H1 (cell line): ENCODE measurements around the gene MYOCOS.

Experiments
- BRCA1 ChIP-seq: IDR thresholded peaks from 2 replicates; pipeline ENCODE4 v1.6.1; 2012; ENCODE audit warnings: low read depth, low read length, improper control_type of control experiment
- CEBPB ChIP-seq: IDR thresholded peaks from 2 replicates; pipeline ENCODE4 v1.6.1; 2012; ENCODE audit warnings: low read depth, low read length
- CREB1 ChIP-seq: IDR thresholded peaks from 2 replicates; pipeline ENCODE4 v1.6.1; 2012; ENCODE audit warnings: inconsistent platforms
- EZH2 ChIP-seq: fragments of 200-600 bp; sonication (generic); IDR thresholded peaks from 2 replicates; pipeline ENCODE4 v1.7.1; 2012; ENCODE audit warnings: low read depth, mild to moderate bottlenecking, moderate library complexity, low read length, inconsistent platforms; ENCODE audit not compliant: severe bottlenecking
- GTF2F1 ChIP-seq: IDR thresholded peaks from 2 replicates; pipeline ENCODE4 v1.6.1; 2012; ENCODE audit warnings: low read depth, low read length, improper control_type of control experiment, borderline replicate concordance
- KDM1A ChIP-seq: fragments of 200-600, 300-600 bp; sonication (generic); IDR thresholded peaks from 2 replicates; pipeline ENCODE4 v1.7.1; 2016; ENCODE audit warnings: mild to moderate bottlenecking, low read length, borderline replicate concordance
- MAFK ChIP-seq: IDR thresholded peaks from 2 replicates; pipeline ENCODE4 v1.6.1; 2012; ENCODE audit warnings: low read depth, mild to moderate bottlenecking, improper control_type of control experiment, low read length
- NRF1 ChIP-seq: IDR thresholded peaks from 2 replicates; pipeline ENCODE4 v1.6.1; 2011; ENCODE audit warnings: mild to moderate bottlenecking, low read depth, low read length, improper control_type of control experiment
- RFX5 ChIP-seq: IDR thresholded peaks from 2 replicates; pipeline ENCODE4 v1.6.1; 2011; ENCODE audit warnings: low read depth, low read length, improper control_type of control experiment, borderline replicate concordance
- SP2 ChIP-seq: IDR thresholded peaks from 2 replicates; pipeline ENCODE4 v1.6.1; 2012; ENCODE audit warnings: mild to moderate bottlenecking, low read length, inconsistent platforms
- SRF ChIP-seq: IDR thresholded peaks from 2 replicates; pipeline ENCODE4 v1.6.1; 2011; ENCODE audit warnings: mild to moderate bottlenecking, low read depth, low read length, moderate library complexity
- TBP ChIP-seq: IDR thresholded peaks from 2 replicates; pipeline ENCODE4 v1.6.1; 2011; ENCODE audit warnings: low read depth, low read length, improper control_type of control experiment
- TF ChIP-seq, protein P1 (sequence below), 3 experiments: IDR thresholded peaks; 1 replicate in 2 of 3; 2 replicates in 1 of 3; pipeline versions ENCODE4 v1.5.1 to v1.6.1; 2011; ENCODE audit warnings: low read length in 3 of 3, mild to moderate bottlenecking in 3 of 3, inconsistent platforms in 2 of 3, low read depth in 1 of 3, moderate library complexity in 1 of 3; ENCODE audit not compliant: insufficient read depth in 1 of 3; ENCODE audit errors: control extremely low read depth in 1 of 3

DNA sequence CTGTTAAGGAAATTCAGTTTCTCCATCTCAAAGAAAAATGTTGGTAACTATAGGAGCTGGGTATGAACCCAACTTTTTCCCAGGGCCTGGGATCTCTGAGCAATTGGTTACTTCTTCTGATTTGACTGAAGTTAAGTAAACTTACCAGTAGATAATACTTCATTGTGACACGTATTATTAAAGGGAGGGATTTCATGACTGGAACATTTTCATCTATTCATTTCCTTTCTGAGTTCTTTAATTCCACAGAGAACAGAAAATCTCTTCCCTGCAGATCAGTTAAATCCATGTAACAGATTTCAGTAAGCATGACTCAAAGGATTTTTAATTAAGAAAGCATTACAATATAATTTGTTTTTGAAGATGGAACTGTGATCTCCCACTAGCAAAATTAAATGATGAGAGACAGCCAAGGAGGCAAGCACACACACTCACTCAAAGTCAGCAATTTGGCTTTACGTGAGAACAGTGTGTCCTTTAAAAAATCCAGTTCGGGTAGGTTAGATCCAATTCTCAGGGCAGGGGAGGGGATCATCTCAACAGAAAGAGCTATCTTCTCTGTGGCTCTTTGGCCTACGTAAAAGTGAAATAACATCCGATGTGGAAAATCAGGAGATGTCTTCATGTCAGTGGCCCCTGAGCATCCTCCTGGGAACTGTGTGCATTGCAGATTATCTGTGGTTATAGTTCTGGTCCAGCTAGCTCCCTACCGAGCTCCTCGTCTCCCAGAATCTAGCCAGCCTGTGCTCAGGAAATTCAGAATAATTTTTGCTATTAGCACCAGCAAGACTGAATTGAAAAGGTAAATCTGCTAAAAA lies 41.2 kb downstream of the MYOCOS start:
- TF ChIP-seq, protein P1, sequence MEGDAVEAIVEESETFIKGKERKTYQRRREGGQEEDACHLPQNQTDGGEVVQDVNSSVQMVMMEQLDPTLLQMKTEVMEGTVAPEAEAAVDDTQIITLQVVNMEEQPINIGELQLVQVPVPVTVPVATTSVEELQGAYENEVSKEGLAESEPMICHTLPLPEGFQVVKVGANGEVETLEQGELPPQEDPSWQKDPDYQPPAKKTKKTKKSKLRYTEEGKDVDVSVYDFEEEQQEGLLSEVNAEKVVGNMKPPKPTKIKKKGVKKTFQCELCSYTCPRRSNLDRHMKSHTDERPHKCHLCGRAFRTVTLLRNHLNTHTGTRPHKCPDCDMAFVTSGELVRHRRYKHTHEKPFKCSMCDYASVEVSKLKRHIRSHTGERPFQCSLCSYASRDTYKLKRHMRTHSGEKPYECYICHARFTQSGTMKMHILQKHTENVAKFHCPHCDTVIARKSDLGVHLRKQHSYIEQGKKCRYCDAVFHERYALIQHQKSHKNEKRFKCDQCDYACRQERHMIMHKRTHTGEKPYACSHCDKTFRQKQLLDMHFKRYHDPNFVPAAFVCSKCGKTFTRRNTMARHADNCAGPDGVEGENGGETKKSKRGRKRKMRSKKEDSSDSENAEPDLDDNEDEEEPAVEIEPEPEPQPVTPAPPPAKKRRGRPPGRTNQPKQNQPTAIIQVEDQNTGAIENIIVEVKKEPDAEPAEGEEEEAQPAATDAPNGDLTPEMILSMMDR (IDR thresholded peaks at IDR 0.05; ENCODE audit: control extremely low read depth in 1 of 3, insufficient read depth in 1 of 3, low read depth in 1 of 3, low read length in 3 of 3) = no peak
- no peak for TF ChIP-seq SRF
- TF ChIP-seq MAFK = no peak
- no peak for TF ChIP-seq BRCA1
- no peak for TF ChIP-seq NRF1
- TF ChIP-seq TBP = no peak
- TF ChIP-seq EZH2 = no peak
- TF ChIP-seq RFX5 = no peak
- TF ChIP-seq CEBPB = no peak
- TF ChIP-seq SP2 = no peak
- TF ChIP-seq KDM1A = no peak
- no peak for TF ChIP-seq CREB1
- no peak for TF ChIP-seq GTF2F1
